Stimulated activated naive CD8-positive, alpha-beta T cell treated with anti-CD3 and anti-CD28 coated beads, Interleukin-15, Interleukin-2, amounts not matched to agents 100 ng/mL and 50 ng/mL, for 24 hours (primary cell): ENCODE data around the gene ASB15.

Experiments used
- H3K27ac Mint-ChIP-seq: one replicate; pipeline ENCODE4 v1.8.0; 2021; ENCODE audit warnings: mild to moderate bottlenecking, mixed read lengths
- H3K27me3 Mint-ChIP-seq: one replicate; pipeline ENCODE4 v1.8.0; 2021; ENCODE audit warnings: mixed read lengths
- H3K36me3 Mint-ChIP-seq: one replicate; pipeline ENCODE4 v1.8.0; 2021; ENCODE audit warnings: low read depth, mixed read lengths
- H3K4me1 Mint-ChIP-seq: one replicate; pipeline ENCODE4 v1.8.0; 2021; ENCODE audit warnings: low read depth, mixed read lengths
- H3K4me3 Mint-ChIP-seq: one replicate; pipeline ENCODE4 v1.8.0; 2021; ENCODE audit warnings: mild to moderate bottlenecking, mixed read lengths
- H3K9me3 Mint-ChIP-seq: one replicate; pipeline ENCODE4 v1.8.0; 2021; ENCODE audit warnings: mixed read lengths

The ASB15 gene

GRCh38 chr7:123680580-123680979 lies 79.0 kb downstream of the ASB15 start:
- H3K4me1 Mint-ChIP-seq, result no peaks in the 10 kb centered on the region
- no peak overlapping the region for H3K27ac Mint-ChIP-seq
- H3K36me3 Mint-ChIP-seq, result peaks cover 14% of the 10 kb centered on the region
- no peak overlapping the region for H3K4me3 Mint-ChIP-seq
- no peaks in the 10 kb centered on the region for H3K9me3 Mint-ChIP-seq
- no peaks in the 10 kb centered on the region for H3K27me3 Mint-ChIP-seq

GRCh38 chr7:123681561-123681960 lies 79.9 kb downstream of the ASB15 start:
- no peaks in the 10 kb centered on the region for H3K27me3 Mint-ChIP-seq
- no peak overlapping the region for H3K27ac Mint-ChIP-seq

GRCh38 chr7:123682690-123683089 lies 81.1 kb downstream of the ASB15 start:
- Mint-ChIP-seq H3K9me3 (no peaks in the 10 kb centered on the region), H3K27ac (no peak overlapping the region), H3K27me3 (no peaks in the 10 kb centered on the region), H3K4me3 (no peak overlapping the region), H3K36me3 (peaks cover 14% of the 10 kb centered on the region), H3K4me1 (no peaks in the 10 kb centered on the region)

More at GRCh38 chr7:123681561-123681960, 79.9 kb downstream of the ASB15 start:
- H3K4me1 Mint-ChIP-seq, result no peaks in the 10 kb centered on the region
- no peaks in the 10 kb centered on the region for H3K9me3 Mint-ChIP-seq
- no peak overlapping the region for H3K4me3 Mint-ChIP-seq
- H3K36me3 Mint-ChIP-seq, result peaks cover 14% of the 10 kb centered on the region

GRCh38 chr7:123687161-123687560 lies 85.5 kb downstream of the ASB15 start:
- Mint-ChIP-seq H3K27ac (no peak overlapping the region), H3K9me3 (no peaks in the 10 kb centered on the region), H3K4me3 (no peak overlapping the region), H3K27me3 (no peaks in the 10 kb centered on the region), H3K36me3 (peaks cover 33% of the 10 kb centered on the region), H3K4me1 (no peaks in the 10 kb centered on the region)

- H3K4me1 Mint-ChIP-seq, result no peaks in the 10 kb centered on the region
- peaks cover 39% of the 10 kb centered on the region for H3K36me3 Mint-ChIP-seq
- no peaks in the 10 kb centered on the region for H3K9me3 Mint-ChIP-seq
- H3K27ac Mint-ChIP-seq, result no peak overlapping the region
- H3K27me3 Mint-ChIP-seq, result no peaks in the 10 kb centered on the region
- H3K4me3 Mint-ChIP-seq, result no peak overlapping the region
Observed at GRCh38 chr7:123687727-123688126, 86.1 kb downstream of the ASB15 start.
